Activated CD4-positive, alpha-beta memory T cell treated with anti-CD3 and anti-CD28 coated beads for 36 hours (primary cell): ENCODE data around the gene EXOC4. TPM values are rescaled to one million over a fixed set of nuclear protein-coding genes. Genes with fewer than 3 reads are reported as not detected.

ENCODE experiments used
- CTCF ChIA-PET: fragments of 350-600 bp; sonication (Branson Sonifier 250); formaldehyde crosslinking; loops from one replicate; lab custom pipeline; 2021; ENCODE audit warnings: antibody characterized with exemption, inconsistent platforms; lab: Charles Lee
- POLR2A ChIA-PET: fragments of 350-600 bp; sonication (Branson Sonifier 250); formaldehyde crosslinking; loops from one replicate; lab custom pipeline; 2021; ENCODE audit warnings: antibody characterized with exemption; lab: Charles Lee
- DNase-seq: peaks from one replicate; pipeline ENCODE4 v3.0.0-alpha.2; 2020
- H3K27ac Mint-ChIP-seq: one replicate; pipeline ENCODE4 v1.8.0; 2021; ENCODE audit warnings: mixed read lengths
- H3K27me3 Mint-ChIP-seq: one replicate; pipeline ENCODE4 v1.8.0; 2021; ENCODE audit warnings: mixed read lengths
- H3K36me3 Mint-ChIP-seq: one replicate; pipeline ENCODE4 v1.8.0; 2021; ENCODE audit warnings: mixed read lengths
- H3K4me1 Mint-ChIP-seq: one replicate; pipeline ENCODE4 v1.8.0; 2021; ENCODE audit warnings: low read depth, mixed read lengths
- H3K4me3 Mint-ChIP-seq: one replicate; pipeline ENCODE4 v1.8.0; 2021; ENCODE audit warnings: mild to moderate bottlenecking, mixed read lengths
- H3K9me3 Mint-ChIP-seq: one replicate; pipeline ENCODE4 v1.8.0; 2021; ENCODE audit warnings: mixed read lengths
- intact Hi-C: fragments of 100-400 bp; cut with micrococcal nuclease; formaldehyde crosslinking; loops from one replicate; pipeline ENCODE4 v1.15.1; 2023
- total RNA-seq, 2 experiments: library from RNA; stranded (reverse); gene quantifications; one replicate each; pipeline ENCODE4 v1.2.3, GENCODE V29; 2021

The EXOC4 gene
- total RNA-seq, 2 experiments from 2014 or later: 55.8 to 60.8 TPM

- DNase-seq: no peak
- POLR2A ChIA-PET: no interaction called here
- Mint-ChIP-seq H3K27me3 (no peaks in the 10 kb centered on the region), H3K9me3 (peaks cover 7% of the 10 kb centered on the region), H3K27ac (no peak overlapping the region), H3K36me3 (peaks cover 14% of the 10 kb centered on the region), H3K4me1 (no peaks in the 10 kb centered on the region), H3K4me3 (no peak overlapping the region)
- CTCF ChIA-PET: no interaction called here
- intact Hi-C loops: no loop called here
Observed at GRCh38 chr7:133958822-133959221, 705.9 kb downstream of the EXOC4 start.

GRCh38 chr7:133959505-133959904 lies 706.6 kb downstream of the EXOC4 start:
- H3K27me3 Mint-ChIP-seq: no peaks in the 10 kb centered on the region
- no peak overlapping the region for H3K4me3 Mint-ChIP-seq
- H3K27ac Mint-ChIP-seq: no peak overlapping the region
- POLR2A ChIA-PET: no interaction called here
- H3K4me1 Mint-ChIP-seq: no peaks in the 10 kb centered on the region
- intact Hi-C loops: no loop called here
- CTCF ChIA-PET: no interaction called here
- no peak for DNase-seq
- peaks cover 18% of the 10 kb centered on the region for H3K36me3 Mint-ChIP-seq
- peaks cover 14% of the 10 kb centered on the region for H3K9me3 Mint-ChIP-seq

GRCh38 chr7:133961724-133962123 lies 708.8 kb downstream of the EXOC4 start:
- no peaks in the 10 kb centered on the region for H3K27me3 Mint-ChIP-seq
- intact Hi-C loops: no loop called here
- peaks cover 36% of the 10 kb centered on the region for H3K9me3 Mint-ChIP-seq
- H3K4me3 Mint-ChIP-seq: no peak overlapping the region
- DNase-seq: peak; percentile 10
- peaks cover 34% of the 10 kb centered on the region for H3K36me3 Mint-ChIP-seq
- H3K4me1 Mint-ChIP-seq: no peaks in the 10 kb centered on the region
- ChIA-PET POLR2A (no interaction called here), CTCF (no interaction called here)
- no peak overlapping the region for H3K27ac Mint-ChIP-seq

- H3K4me1 Mint-ChIP-seq: no peaks in the 10 kb centered on the region
- peaks cover 43% of the 10 kb centered on the region for H3K36me3 Mint-ChIP-seq
- H3K27ac Mint-ChIP-seq: no peak overlapping the region
- POLR2A ChIA-PET: no interaction called here
- no peak overlapping the region for H3K4me3 Mint-ChIP-seq
- no peak for DNase-seq
- intact Hi-C loops: no loop called here
- CTCF ChIA-PET: no interaction called here
- H3K27me3 Mint-ChIP-seq: no peaks in the 10 kb centered on the region
- H3K9me3 Mint-ChIP-seq: peaks cover 45% of the 10 kb centered on the region
Observed at GRCh38 chr7:133962646-133963045, 709.8 kb downstream of the EXOC4 start.

- ChIA-PET CTCF (no interaction called here), POLR2A (no interaction called here)
- no peak overlapping the region for H3K27ac Mint-ChIP-seq
- no peaks in the 10 kb centered on the region for H3K4me1 Mint-ChIP-seq
- DNase-seq: no peak
- peaks cover 51% of the 10 kb centered on the region for H3K9me3 Mint-ChIP-seq
- no peak overlapping the region for H3K4me3 Mint-ChIP-seq
- intact Hi-C loops: no loop called here
- no peaks in the 10 kb centered on the region for H3K27me3 Mint-ChIP-seq
- H3K36me3 Mint-ChIP-seq: peaks cover 43% of the 10 kb centered on the region
Observed at GRCh38 chr7:133963629-133964028, 710.8 kb downstream of the EXOC4 start.

GRCh38 chr7:133971625-133972024 lies 718.7 kb downstream of the EXOC4 start:
- ChIA-PET CTCF (no interaction called here), POLR2A (no interaction called here)
- intact Hi-C loops: no loop called here
- peaks cover 21% of the 10 kb centered on the region for H3K36me3 Mint-ChIP-seq
- H3K27ac Mint-ChIP-seq: no peak overlapping the region
- no peaks in the 10 kb centered on the region for H3K4me1 Mint-ChIP-seq
- peaks cover 18% of the 10 kb centered on the region for H3K9me3 Mint-ChIP-seq
- no peaks in the 10 kb centered on the region for H3K27me3 Mint-ChIP-seq
- no peak overlapping the region for H3K4me3 Mint-ChIP-seq
- no peak for DNase-seq

GRCh38 chr7:133973710-133974109 lies 720.8 kb downstream of the EXOC4 start:
- H3K27ac Mint-ChIP-seq: no peak overlapping the region
- intact Hi-C loops: no loop called here
- ChIA-PET CTCF (no interaction called here), POLR2A (no interaction called here)
- DNase-seq: no peak
- H3K4me1 Mint-ChIP-seq: no peaks in the 10 kb centered on the region
- H3K9me3 Mint-ChIP-seq: peaks cover 2% of the 10 kb centered on the region
- H3K27me3 Mint-ChIP-seq: no peaks in the 10 kb centered on the region
- peaks cover 11% of the 10 kb centered on the region for H3K36me3 Mint-ChIP-seq
- no peak overlapping the region for H3K4me3 Mint-ChIP-seq

GRCh38 chr7:133975130-133975529 lies 722.3 kb downstream of the EXOC4 start:
- CTCF ChIA-PET: no interaction called here
- no peaks in the 10 kb centered on the region for H3K4me1 Mint-ChIP-seq
- H3K36me3 Mint-ChIP-seq: peaks cover 7% of the 10 kb centered on the region
- H3K9me3 Mint-ChIP-seq: no peaks in the 10 kb centered on the region
- H3K4me3 Mint-ChIP-seq: no peak overlapping the region
- H3K27ac Mint-ChIP-seq: no peak overlapping the region
- POLR2A ChIA-PET: no interaction called here
- H3K27me3 Mint-ChIP-seq: no peaks in the 10 kb centered on the region
- intact Hi-C loops: no loop called here
- DNase-seq: no peak

GRCh38 chr7:133976140-133976539 lies 723.3 kb downstream of the EXOC4 start:
- DNase-seq: no peak
- ChIA-PET POLR2A (no interaction called here), CTCF (no interaction called here)
- Mint-ChIP-seq H3K27ac (no peak overlapping the region), H3K36me3 (peaks cover 9% of the 10 kb centered on the region), H3K27me3 (no peaks in the 10 kb centered on the region), H3K9me3 (no peaks in the 10 kb centered on the region), H3K4me1 (no peaks in the 10 kb centered on the region), H3K4me3 (no peak overlapping the region)
- intact Hi-C loops: no loop called here

GRCh38 chr7:133977409-133978274 lies 724.8 kb downstream of the EXOC4 start:
- CTCF ChIA-PET: no interaction called here
- H3K9me3 Mint-ChIP-seq: no peaks in the 10 kb centered on the region

GRCh38 chr7:133978502-133979295 lies 725.8 kb downstream of the EXOC4 start:
- peaks cover 9% of the 10 kb centered on the region for H3K36me3 Mint-ChIP-seq
- POLR2A ChIA-PET: no interaction called here

More at GRCh38 chr7:133977409-133978274, 724.8 kb downstream of the EXOC4 start:
- no peak for DNase-seq
- Mint-ChIP-seq H3K4me3 (no peak overlapping the region), H3K4me1 (no peaks in the 10 kb centered on the region), H3K27me3 (no peaks in the 10 kb centered on the region), H3K36me3 (peaks cover 9% of the 10 kb centered on the region), H3K27ac (no peak overlapping the region)
- intact Hi-C loops: no loop called here
- POLR2A ChIA-PET: no interaction called here

GRCh38 chr7:133980804-133981203 lies 727.9 kb downstream of the EXOC4 start:
- ChIA-PET CTCF (no interaction called here), POLR2A (no interaction called here)
- H3K4me3 Mint-ChIP-seq: no peak overlapping the region
- no peak for DNase-seq
- H3K27me3 Mint-ChIP-seq: no peaks in the 10 kb centered on the region
- no peaks in the 10 kb centered on the region for H3K4me1 Mint-ChIP-seq
- H3K9me3 Mint-ChIP-seq: no peaks in the 10 kb centered on the region
- intact Hi-C loops: no loop called here
- H3K36me3 Mint-ChIP-seq: peaks cover 9% of the 10 kb centered on the region
- H3K27ac Mint-ChIP-seq: no peak overlapping the region

More at GRCh38 chr7:133978502-133979295, 725.8 kb downstream of the EXOC4 start:
- no peaks in the 10 kb centered on the region for H3K4me1 Mint-ChIP-seq
- H3K9me3 Mint-ChIP-seq: no peaks in the 10 kb centered on the region
- no peak for DNase-seq
- H3K27me3 Mint-ChIP-seq: no peaks in the 10 kb centered on the region
- intact Hi-C loops: no loop called here
- H3K4me3 Mint-ChIP-seq: no peak overlapping the region
- CTCF ChIA-PET: no interaction called here
- H3K27ac Mint-ChIP-seq: no peak overlapping the region
